Measurements from ENCODE around the gene GINS2.

GINS2 gene

DNA sequence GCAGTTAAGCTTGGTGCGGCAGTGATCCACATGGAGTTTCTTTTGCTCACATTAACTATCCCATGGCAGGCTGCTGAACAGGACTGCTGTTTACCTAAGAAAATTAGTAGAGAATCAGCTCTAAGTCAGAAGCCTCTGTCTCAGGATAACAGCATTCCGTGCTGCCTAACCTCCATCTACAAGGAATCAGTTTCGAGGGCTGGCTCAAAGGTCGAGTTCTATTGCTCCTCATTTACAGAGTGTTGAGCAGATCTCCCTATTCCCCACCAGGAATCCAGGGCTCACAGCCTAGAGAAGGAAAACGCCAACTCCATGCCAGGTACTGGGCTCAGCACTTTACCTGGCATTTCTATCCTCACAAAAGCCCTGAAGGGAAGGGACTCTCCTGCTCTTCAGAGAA is 9.9 kb downstream of the GINS2 start:
- TF ChIP-seq, protein P1, sequence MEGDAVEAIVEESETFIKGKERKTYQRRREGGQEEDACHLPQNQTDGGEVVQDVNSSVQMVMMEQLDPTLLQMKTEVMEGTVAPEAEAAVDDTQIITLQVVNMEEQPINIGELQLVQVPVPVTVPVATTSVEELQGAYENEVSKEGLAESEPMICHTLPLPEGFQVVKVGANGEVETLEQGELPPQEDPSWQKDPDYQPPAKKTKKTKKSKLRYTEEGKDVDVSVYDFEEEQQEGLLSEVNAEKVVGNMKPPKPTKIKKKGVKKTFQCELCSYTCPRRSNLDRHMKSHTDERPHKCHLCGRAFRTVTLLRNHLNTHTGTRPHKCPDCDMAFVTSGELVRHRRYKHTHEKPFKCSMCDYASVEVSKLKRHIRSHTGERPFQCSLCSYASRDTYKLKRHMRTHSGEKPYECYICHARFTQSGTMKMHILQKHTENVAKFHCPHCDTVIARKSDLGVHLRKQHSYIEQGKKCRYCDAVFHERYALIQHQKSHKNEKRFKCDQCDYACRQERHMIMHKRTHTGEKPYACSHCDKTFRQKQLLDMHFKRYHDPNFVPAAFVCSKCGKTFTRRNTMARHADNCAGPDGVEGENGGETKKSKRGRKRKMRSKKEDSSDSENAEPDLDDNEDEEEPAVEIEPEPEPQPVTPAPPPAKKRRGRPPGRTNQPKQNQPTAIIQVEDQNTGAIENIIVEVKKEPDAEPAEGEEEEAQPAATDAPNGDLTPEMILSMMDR (IDR thresholded peaks at IDR 0.05), result no peak

DNA sequence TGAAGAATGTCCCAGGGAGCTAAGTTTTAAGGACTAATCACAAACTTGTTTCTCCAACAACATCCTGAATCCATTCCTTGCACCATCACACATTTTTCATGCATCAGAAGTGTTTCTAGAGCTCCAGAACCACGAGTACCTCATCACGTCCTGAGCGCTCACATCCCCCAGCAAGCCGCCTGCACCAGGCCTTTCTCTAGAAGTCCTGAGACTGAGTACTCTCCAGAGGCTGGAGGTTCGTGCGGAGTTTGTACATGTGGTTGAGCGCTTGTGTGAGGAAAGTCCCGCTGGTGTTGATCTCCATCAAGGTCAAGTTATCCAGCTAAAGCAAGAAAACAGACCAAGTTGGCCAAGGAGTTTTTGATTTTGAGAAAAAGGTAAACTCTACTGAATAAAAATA is 10.7 kb downstream of the GINS2 start:
- TF ChIP-seq, protein P1 (IDR thresholded peaks at IDR 0.05), result no peak

DNA sequence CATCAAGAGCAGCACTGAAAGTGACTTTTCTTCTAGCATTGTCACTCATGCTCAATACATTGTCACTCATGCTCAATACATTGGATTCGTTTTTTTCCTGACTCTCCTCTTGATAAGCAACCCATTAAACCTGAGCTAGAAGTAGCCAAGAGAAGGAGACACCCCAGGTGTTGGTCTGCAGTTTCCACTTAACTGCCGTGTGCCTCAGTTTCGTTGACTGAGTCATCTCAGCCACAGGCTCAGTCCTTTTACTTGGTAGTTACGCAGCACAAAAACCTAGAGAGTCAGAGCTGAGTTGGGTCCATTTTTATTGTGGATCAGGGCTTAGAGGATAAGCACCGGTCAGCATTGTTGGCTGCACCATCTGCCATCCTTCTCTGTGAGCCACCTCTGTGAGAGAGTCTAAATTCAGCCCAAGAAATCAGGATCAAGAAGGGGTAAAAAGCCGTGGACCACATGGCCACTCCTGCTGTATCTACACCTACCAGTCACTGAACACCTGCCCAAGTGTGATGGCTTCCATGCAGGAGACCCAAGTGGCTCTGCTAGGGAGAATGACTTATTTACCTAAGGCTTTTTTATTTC is 11.3 kb downstream of the GINS2 start:
- TF ChIP-seq, protein P1 (IDR thresholded peaks at IDR 0.05), result no peak

DNA sequence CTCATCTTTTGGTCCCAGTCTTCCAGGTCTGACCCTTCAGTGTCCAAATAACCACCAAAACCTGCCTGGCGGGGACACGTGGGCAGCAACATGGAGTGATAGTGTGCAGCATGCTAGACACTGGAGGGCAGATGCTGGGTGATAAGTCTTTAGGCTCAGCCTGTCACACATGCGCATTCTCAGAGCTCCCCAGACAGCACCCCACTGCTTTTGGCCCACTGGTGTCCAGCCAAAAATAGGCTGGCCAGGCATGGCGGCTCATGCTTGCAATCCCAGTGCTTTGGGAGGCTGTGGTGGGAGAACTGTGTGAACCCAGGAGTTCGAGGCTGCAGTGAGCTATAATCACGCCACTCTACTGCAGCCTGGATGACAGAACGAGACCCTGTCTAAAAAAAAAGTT is 12.3 kb downstream of the GINS2 start:
- TF ChIP-seq, protein P1 (IDR thresholded peaks at IDR 0.05), result no peak

DNA sequence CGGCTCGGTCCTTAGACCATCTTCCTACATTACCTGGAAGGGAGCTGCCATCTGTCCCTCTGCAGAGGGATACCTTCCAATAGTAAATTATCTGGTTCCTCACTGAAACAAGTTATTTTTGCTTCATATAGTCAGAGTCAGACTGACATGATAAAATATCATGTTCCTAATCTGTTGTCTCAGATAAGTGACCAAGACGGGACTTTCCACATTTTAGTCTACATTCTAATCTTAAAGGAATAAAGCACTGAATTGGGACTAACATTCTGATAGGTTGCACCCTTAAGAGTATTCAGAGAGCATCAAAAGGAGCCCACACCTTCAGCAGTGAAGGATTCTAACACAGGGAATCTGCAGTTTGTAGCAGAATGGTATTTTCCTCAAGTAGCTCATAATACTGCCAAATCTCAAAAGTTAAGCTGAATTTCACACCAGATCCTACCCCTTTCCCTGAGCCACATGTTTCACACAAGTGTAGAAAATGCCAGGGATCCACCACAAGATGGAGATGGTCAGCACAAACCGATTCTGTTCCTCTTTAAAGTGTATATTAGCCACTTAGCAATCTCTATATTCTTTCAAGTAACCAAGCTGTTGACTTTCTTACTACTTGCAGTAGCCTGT is 13.4 kb downstream of the GINS2 start:
- TF ChIP-seq, protein P1 (IDR thresholded peaks at IDR 0.05), result peak; percentile 41; the same call in 1 of the 2 replicates

- TF ChIP-seq, protein P1 (IDR thresholded peaks at IDR 0.05), result no peak
These were observed 13.9 kb downstream of the GINS2 start for GRCh38 chr16:85674828-85675227.

DNA sequence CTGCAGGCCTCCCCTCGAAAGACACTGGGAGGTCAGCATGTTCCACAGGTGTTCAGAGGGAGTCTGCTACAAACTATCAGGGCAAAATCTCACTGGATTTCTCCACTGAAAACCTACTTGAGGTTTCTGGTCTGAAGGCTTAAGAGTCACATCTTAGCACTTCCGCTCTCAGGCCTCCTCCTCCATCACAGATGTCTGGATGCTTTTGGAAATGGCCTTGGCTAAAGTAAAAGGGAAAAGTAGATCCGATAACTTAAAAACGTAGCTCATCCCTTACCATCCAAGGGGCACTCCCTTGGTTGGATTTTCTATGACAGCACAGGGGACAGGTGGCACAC is 14.4 kb downstream of the GINS2 start:
- TF ChIP-seq, protein P1 (IDR thresholded peaks at IDR 0.05), result no peak
